Ovary (tissue), 9 donors: ENCODE data around the gene NAGLU. TPM values are rescaled to one million over a fixed set of nuclear protein-coding genes. Genes with fewer than 3 reads are reported as not detected.

Experiments
- DNase-seq, 5 donors: peaks; one replicate each; pipeline ENCODE4 v3.0.0-alpha.2; 2019 to 2020
- H3K27ac ChIP-seq, 2 donors: fragments of 200-600 bp; one replicate each; pipeline versions ENCODE4 v1.5.1 to v1.8.0; 2019 to 2022
- H3K27me3 ChIP-seq: fragments of 200-600 bp; one replicate; pipeline ENCODE4 v1.8.0; 2022
- H3K36me3 ChIP-seq: fragments of 200-600 bp; sonication (generic); one replicate; pipeline ENCODE4 v1.5.1; 2019
- H3K4me1 ChIP-seq: one replicate; pipeline ENCODE4 v1.8.1; 2013; ENCODE audit warnings: mild to moderate bottlenecking, moderate library complexity; ENCODE audit not compliant: insufficient read depth
- H3K4me3 ChIP-seq: fragments of 200-600 bp; sonication (generic); one replicate; pipeline ENCODE4 v1.5.1; 2017
- H3K9me3 ChIP-seq, 2 donors: fragments of 200-600 bp in 1 of 2; sonication (generic) in 1 of 2; one replicate each; pipeline versions ENCODE4 v1.5.1 to v1.8.1; 2013 to 2019; ENCODE audit warnings: mild to moderate bottlenecking in 1 of 2, moderate library complexity in 1 of 2
- EP300 ChIP-seq: sonication (generic); formaldehyde crosslinking; IDR thresholded peaks from one replicate; pipeline ENCODE4 v1.6.1; 2017; ENCODE audit warnings: antibody characterized with exemption
- POLR2A ChIP-seq: fragments of 450-650 bp; IDR thresholded peaks from one replicate; pipeline ENCODE4 v1.6.1; 2017; ENCODE audit warnings: antibody characterized with exemption, mild to moderate bottlenecking, moderate library complexity
- WGBS, 3 donors: extraction: QIAGEN DNeasy Blood & Tissue Kit in 1 of 3; methylation state at CpG; one replicate each; pipeline versions ENCODE4 v1.1.5 to v1.1.7; 2013 to 2017; 5-methylcytosine and 5-hydroxymethylcytosine counted together
- intact Hi-C, 4 donors: fragments of 100-400 bp; cut with DNase I; formaldehyde crosslinking; loops; one replicate each; pipeline versions ENCODE4 v1.11.0 to v1.15.1; 2022 to 2023
- polyA plus RNA-seq, 2 donors: library from polyadenylated mRNA; stranded (reverse); fragments of 200-250 nt in 1 of 2; fragments of 350-450 nt in 1 of 2; fragmentation: Illumina TruSeq in 1 of 2; extraction: RNeasy Lipid Tissue Mini Kit (QIAGEN cat#74804) in 1 of 2; gene quantifications; one replicate each; pipeline ENCODE4 v1.2.3, GENCODE V29; 2013 to 2014
- total RNA-seq, 7 donors: library from RNA; depleted of rRNA in 2 of 7; stranded (reverse); fragments of >200 nt in 2 of 7; fragmentation: NEBNext Ultra II Directional in 3 of 7; extraction: Animal tissue kit (Norgen Biotek cat#: 25700) in 3 of 7; gene quantifications; one replicate each; pipeline versions ENCODE4 v1.1.0 to v1.2.4, GENCODE V29; 2016 to 2023
- TF ChIP-seq, protein P1 (sequence below), 3 donors: fragments of 450-650 bp in 2 of 3; fragments of 200-600 bp in 1 of 3; IDR thresholded peaks; one replicate each; pipeline versions ENCODE4 v1.5.1 to v1.8.0; 2016 to 2022; ENCODE audit warnings: antibody characterized with exemption in 3 of 3, mild to moderate bottlenecking in 1 of 3
- donor health status: DM: no; HTN: no; CAD: no; lungs with moderate emphysema.
- donor health status: DM: no; HTN: no; CAD: no.
- donor health status: Bipolar disorder and iron deficiency.
- donor health status: DM: yes; HTN: yes; CAD: no.
- donor health status: DM: no; HTN: no; CAD: no.
- donor health status: DM: yes; HTN: yes; CAD: no.

The NAGLU gene
- total and polyA plus RNA-seq, 9 donors, result 9.7 to 49.6 (median 40.0) TPM

DNA sequence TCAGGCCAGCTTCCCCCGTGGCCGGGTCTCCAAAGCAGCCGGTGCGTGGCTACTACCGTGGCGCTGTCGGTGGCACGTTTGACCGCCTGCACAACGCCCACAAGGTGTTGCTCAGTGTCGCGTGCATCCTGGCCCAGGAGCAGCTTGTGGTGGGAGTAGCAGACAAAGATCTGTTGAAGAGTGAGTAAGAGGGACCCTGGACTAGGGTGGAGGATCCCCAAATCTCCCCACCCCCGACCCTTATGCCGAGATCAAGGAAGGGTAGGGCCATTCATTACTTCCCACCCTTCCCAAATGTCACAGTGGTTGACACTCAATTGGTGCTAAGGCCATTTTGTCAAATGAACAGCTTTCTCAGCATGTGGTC lies 27.1 kb downstream of the NAGLU start:
- Histone ChIP-seq H3K9me3 (no peaks in the 10 kb centered on the region), H3K27me3 (no peaks in the 10 kb centered on the region), H3K36me3 (no peaks in the 10 kb centered on the region), H3K4me1 (peaks cover 19% of the 10 kb centered on the region), H3K27ac (no peak overlapping the region), H3K4me3 (peak overlapping the region; percentile 88)
- intact Hi-C loops, result no loop called here
- WGBS, 3 donors, result 67 to 80% (median 70%) methylated on average over 14 of the region's 14 CpGs
- TF ChIP-seq, protein P1, sequence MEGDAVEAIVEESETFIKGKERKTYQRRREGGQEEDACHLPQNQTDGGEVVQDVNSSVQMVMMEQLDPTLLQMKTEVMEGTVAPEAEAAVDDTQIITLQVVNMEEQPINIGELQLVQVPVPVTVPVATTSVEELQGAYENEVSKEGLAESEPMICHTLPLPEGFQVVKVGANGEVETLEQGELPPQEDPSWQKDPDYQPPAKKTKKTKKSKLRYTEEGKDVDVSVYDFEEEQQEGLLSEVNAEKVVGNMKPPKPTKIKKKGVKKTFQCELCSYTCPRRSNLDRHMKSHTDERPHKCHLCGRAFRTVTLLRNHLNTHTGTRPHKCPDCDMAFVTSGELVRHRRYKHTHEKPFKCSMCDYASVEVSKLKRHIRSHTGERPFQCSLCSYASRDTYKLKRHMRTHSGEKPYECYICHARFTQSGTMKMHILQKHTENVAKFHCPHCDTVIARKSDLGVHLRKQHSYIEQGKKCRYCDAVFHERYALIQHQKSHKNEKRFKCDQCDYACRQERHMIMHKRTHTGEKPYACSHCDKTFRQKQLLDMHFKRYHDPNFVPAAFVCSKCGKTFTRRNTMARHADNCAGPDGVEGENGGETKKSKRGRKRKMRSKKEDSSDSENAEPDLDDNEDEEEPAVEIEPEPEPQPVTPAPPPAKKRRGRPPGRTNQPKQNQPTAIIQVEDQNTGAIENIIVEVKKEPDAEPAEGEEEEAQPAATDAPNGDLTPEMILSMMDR (IDR thresholded peaks at IDR 0.05), result no peak
- TF ChIP-seq EP300 (no peak), POLR2A (no peak)
- no peak for DNase-seq

DNA sequence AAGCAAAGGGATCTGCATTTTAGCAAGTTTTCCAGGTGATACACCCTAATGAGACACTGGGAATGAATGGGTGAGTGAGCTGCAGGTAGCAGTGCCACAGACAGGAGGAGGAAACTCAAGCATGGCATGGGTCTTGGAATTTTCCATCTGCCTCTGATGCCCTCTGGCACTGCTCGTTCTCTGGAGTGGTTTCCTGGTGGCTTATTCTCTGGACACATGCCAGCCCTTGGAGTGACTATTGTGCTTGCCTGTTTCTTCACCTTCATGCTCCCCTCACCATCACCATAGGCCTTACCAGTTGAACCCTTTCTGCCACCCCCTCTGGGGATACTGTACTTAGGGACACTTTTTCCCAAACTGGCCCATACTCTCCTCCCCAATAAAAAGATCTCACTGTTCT lies 27.5 kb downstream of the NAGLU start:
- Histone ChIP-seq H3K4me1 (peaks cover 19% of the 10 kb centered on the region), H3K27ac (no peak overlapping the region), H3K4me3 (no peak overlapping the region), H3K36me3 (no peaks in the 10 kb centered on the region), H3K27me3 (no peaks in the 10 kb centered on the region), H3K9me3 (no peaks in the 10 kb centered on the region)
- intact Hi-C loops, result no loop called here
- WGBS, 3 donors, result 50 to 64% (median 56%) methylated on average over 1 of the region's 1 CpG
- no peak for TF ChIP-seq EP300
- TF ChIP-seq, protein P1 (IDR thresholded peaks at IDR 0.05), result no peak
- TF ChIP-seq POLR2A, result no peak
- DNase-seq, result no peak

DNA sequence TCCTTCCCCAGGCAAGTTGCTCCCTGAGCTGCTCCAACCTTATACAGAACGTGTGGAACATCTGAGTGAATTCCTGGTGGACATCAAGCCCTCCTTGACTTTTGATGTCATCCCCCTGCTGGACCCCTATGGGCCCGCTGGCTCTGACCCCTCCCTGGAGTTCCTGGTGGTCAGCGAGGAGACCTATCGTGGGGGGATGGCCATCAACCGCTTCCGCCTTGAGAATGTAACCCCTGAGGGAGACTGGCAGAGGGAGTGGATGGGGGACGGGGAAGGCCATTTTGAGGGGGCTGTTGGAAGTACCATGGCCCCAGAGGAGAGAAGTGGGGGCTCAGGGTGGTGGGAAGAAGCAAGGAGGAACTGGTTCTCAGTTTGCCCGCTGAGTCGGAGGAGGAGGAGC lies 27.9 kb downstream of the NAGLU start:
- H3K4me3 ChIP-seq, result no peak overlapping the region
- TF ChIP-seq EP300, result no peak
- TF ChIP-seq, protein P1 (IDR thresholded peaks at IDR 0.05), result no peak
- TF ChIP-seq POLR2A, result no peak
- intact Hi-C loops, result no loop called here
- no peak overlapping the region for H3K27ac ChIP-seq
- peaks cover 19% of the 10 kb centered on the region for H3K4me1 ChIP-seq
- DNase-seq, result peak in 1 of 5 donors; percentile 22
- 74 to 85% (median 77%) methylated on average over 9 of the region's 9 CpGs for WGBS, 3 donors
- no peaks in the 10 kb centered on the region for H3K9me3 ChIP-seq
- H3K36me3 ChIP-seq, result no peaks in the 10 kb centered on the region
- H3K27me3 ChIP-seq, result no peaks in the 10 kb centered on the region

DNA sequence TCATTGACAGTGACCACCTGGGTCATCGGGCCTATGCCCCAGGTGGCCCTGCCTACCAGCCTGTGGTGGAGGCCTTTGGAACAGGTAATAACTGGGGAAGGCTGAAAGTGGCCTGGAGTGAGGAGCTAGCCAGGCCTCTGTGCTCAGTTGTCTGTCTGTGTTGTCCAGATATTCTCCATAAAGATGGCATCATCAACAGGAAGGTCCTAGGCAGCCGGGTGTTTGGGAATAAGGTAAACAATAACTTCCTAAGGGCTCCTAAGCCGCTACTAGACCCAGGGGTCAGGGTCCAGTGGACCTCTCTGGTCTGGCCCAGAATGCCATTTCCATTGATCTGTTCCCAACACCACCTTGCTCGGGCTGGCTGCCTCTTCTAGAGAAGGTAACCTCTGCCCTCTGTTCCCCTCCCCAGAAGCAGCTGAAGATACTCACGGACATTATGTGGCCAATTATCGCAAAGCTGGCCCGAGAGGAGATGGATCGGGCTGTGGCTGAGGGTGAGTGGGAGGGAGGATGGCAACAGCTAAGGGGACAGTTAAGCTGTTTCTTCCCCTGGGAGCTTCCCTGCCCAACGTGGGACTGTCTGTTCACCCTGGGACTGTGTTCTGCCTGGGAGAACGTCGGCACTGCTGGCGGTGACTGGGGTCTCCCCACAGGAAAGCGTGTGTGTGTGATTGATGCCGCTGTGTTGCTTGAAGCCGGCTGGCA lies 28.9 kb downstream of the NAGLU start:
- Histone ChIP-seq H3K4me3 (no peak overlapping the region), H3K36me3 (no peaks in the 10 kb centered on the region), H3K9me3 (no peaks in the 10 kb centered on the region), H3K4me1 (peaks cover 19% of the 10 kb centered on the region), H3K27ac (no peak overlapping the region), H3K27me3 (no peaks in the 10 kb centered on the region)
- intact Hi-C loops, result no loop called here
- peak in 1 of 5 donors; percentile 22 for DNase-seq
- WGBS, 3 donors, result 82 to 90% (median 83%) methylated on average over 15 of the region's 15 CpGs
- no peak for TF ChIP-seq POLR2A
- TF ChIP-seq, protein P1 (IDR thresholded peaks at IDR 0.05), result no peak
